GM19328 (cell line): Measurements from ENCODE around the gene NR3C2.
"Not testable (repeated sequence)": the region's sequence is repeated elsewhere in the genome, so short reads cannot be mapped to it uniquely, and the experiment has no call there.

Experiments
- ATAC-seq: cut with Tn5 transposase; IDR thresholded peaks from one replicate; pipeline ENCODE4 v1.9.1; 2021; ENCODE audit warnings: mild to moderate bottlenecking, moderate library complexity; ENCODE audit not compliant: unreplicated experiment

The NR3C2 gene

GRCh38 chr4:148116969-148117368, 325.2 kb downstream of the NR3C2 start:
- ATAC-seq = no peak

GRCh38 chr4:148116264-148116663, 325.9 kb downstream of the NR3C2 start:
- no peak for ATAC-seq

GRCh38 chr4:148114436-148114835, 327.8 kb downstream of the NR3C2 start:
- no peak for ATAC-seq

- no peak for ATAC-seq
Observed at GRCh38 chr4:148112231-148112982, 329.8 kb downstream of the NR3C2 start.

- ATAC-seq = no peak
Observed at GRCh38 chr4:148110169-148110568, 332.0 kb downstream of the NR3C2 start.

GRCh38 chr4:148109216-148109615, 333.0 kb downstream of the NR3C2 start:
- no peak for ATAC-seq

GRCh38 chr4:148108766-148109165, 333.4 kb downstream of the NR3C2 start:
- no peak for ATAC-seq

GRCh38 chr4:148103597-148104355, 338.4 kb downstream of the NR3C2 start:
- ATAC-seq = no peak

GRCh38 chr4:148101790-148102189, 340.4 kb downstream of the NR3C2 start:
- no peak for ATAC-seq

GRCh38 chr4:148101235-148101634, 341.0 kb downstream of the NR3C2 start:
- ATAC-seq = no peak

- no peak for ATAC-seq
Observed at GRCh38 chr4:148097801-148098200, 344.4 kb downstream of the NR3C2 start.

- no peak for ATAC-seq
Observed at GRCh38 chr4:148095346-148095923, 346.8 kb downstream of the NR3C2 start.

- no peak for ATAC-seq
Observed at GRCh38 chr4:148094149-148094548, 348.1 kb downstream of the NR3C2 start.

GRCh38 chr4:148093065-148093464, 349.1 kb downstream of the NR3C2 start:
- no peak for ATAC-seq

GRCh38 chr4:148092316-148093014, 349.7 kb downstream of the NR3C2 start:
- no peak for ATAC-seq

GRCh38 chr4:148091896-148092295, 350.3 kb downstream of the NR3C2 start:
- ATAC-seq = no peak

GRCh38 chr4:148090503-148091476, 351.4 kb downstream of the NR3C2 start:
- no peak for ATAC-seq

- ATAC-seq = no peak
Observed at GRCh38 chr4:148090029-148090428, 352.2 kb downstream of the NR3C2 start.

GRCh38 chr4:148089624-148090023, 352.6 kb downstream of the NR3C2 start:
- ATAC-seq = no peak

GRCh38 chr4:148083073-148083472, 359.1 kb downstream of the NR3C2 start:
- ATAC-seq = not testable (repeated sequence)
